Nephron (organoid): ENCODE measurements around the gene AXDND1.
A peak's percentile ranks its signal among the peaks of the same experiment; 100 is the strongest.

ENCODE experiments used
- H3K27ac Mint-ChIP-seq, 3 experiments: 2 replicates each; pipeline ENCODE4 v1.8.0; 2020; ENCODE audit warnings: mixed read lengths in 3 of 3, mild to moderate bottlenecking in 2 of 3, moderate library complexity in 1 of 3
- H3K27me3 Mint-ChIP-seq: 2 replicates; pipeline ENCODE4 v1.8.0; 2021; ENCODE audit warnings: low read depth, mild to moderate bottlenecking, moderate library complexity, mixed read lengths
- H3K36me3 Mint-ChIP-seq: 2 replicates; pipeline ENCODE4 v1.8.0; 2020; ENCODE audit warnings: low read depth, mixed read lengths
- H3K4me1 Mint-ChIP-seq: 2 replicates; pipeline ENCODE4 v1.8.0; 2020; ENCODE audit warnings: mixed read lengths
- H3K4me3 Mint-ChIP-seq, 3 experiments: 2 replicates each; pipeline ENCODE4 v1.8.0; 2020; ENCODE audit warnings: mild to moderate bottlenecking in 3 of 3, mixed read lengths in 3 of 3, moderate library complexity in 2 of 3
- H3K9me3 Mint-ChIP-seq: 2 replicates; pipeline ENCODE4 v1.8.0; 2020; ENCODE audit warnings: mixed read lengths
- TF ChIP-seq, protein P1 (sequence below), 3 experiments: fragments of 200-600 bp; sonication (generic); IDR thresholded peaks; one replicate each; pipeline ENCODE4 v1.5.0; 2021; ENCODE audit warnings: antibody characterized with exemption in 3 of 3; ENCODE audit not compliant: unreplicated experiment in 3 of 3

Gene AXDND1, protein sequence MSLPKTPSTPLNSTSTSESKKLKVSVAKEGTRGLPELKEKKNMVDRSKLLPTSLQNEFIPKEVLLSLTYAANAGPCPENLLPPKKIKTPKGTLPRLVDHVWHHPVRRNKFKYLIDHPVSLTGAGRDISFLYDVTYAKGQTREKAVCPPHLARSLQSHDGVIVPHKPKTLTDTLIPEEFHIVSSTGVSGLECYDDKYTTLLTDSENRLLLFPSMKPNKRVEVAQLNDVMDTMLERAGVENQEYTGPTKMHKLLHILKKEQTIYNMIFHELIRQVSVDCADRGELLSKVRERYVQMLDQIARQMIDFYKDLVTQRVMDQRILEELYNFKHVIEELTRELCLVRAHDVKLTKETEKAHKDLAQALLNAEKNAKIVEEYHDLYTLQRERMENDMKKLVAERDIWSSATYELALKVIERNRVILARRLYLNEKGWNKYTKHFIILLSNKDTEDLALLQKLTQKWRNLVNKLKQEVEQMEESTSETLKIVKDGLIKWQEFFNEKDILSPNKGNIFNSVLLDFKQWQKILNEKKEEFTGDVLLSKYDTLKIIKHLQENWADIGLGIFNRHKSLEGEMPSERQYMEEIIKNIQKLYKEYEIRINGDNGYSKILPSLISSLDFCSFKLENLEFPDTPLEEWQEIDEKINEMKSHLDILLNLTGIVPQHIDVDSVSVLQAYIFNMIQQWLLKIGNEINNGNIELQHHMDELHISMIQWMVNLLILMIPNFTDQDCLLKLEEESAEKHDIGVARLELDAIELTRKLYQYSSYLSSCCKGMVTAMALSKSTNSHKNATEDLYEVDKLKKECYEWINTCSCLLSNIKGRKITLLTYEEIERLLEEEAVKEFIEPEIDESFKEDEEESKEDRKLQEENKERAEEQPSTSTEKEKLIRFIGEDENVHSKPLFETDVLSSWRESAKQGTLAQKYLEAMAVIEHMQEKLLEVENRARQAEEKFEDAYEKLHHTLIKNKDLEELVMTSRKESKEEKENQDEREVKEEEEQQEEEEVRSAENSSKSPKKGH

DNA sequence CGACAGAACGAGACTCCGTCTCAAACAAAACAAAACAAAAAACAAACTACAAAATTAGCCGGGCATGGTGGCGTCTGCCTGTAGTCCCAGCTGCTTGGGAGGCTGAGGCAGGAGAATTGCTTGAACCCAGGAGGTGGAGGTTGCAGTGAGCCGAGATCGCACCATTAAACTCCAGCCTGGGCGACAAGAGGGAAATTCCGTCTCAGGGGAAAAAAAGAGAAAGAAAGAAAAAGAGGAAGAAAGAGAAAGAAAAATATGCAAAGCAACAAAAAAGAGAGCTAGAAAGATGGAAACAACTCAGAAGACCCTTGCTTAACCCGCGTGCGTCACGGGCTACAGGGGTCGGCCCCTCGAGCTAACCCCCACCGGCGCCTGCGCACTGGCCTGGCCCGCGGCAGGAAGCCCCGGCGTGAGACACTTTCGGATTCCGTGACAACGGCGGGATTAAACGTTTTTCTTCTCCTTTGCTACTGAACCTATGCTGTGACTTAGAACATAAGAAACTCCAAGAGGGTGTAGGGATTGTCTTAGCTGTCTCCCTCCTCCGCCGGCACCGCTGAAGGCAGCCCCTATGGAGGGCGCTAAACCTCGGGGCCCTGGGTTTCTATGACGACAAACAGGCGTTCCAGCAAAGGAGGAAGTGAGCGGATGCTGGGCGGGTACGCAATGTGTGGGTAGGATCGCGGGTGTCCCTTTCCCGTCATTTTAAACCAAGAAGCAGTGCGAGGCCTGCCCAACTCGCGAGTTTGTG, at the start of gene AXDND1:
Gene AXDND1, plus strand, starts transcription at position 630 of the 751 bp plus-strand sequence. CDS start 539 bp downstream, outside the sequence.
- Mint-ChIP-seq H3K27ac (peak within 1 kb of the TSS; percentile 99 to 100 (median 99)), H3K9me3 (no peaks in the 10 kb centered on the region), H3K4me3 (peak within 1 kb of the TSS; percentile 88 to 95 (median 92)), H3K36me3 (no peaks in the 10 kb centered on the region), H3K4me1 (peaks cover 7% of the 10 kb centered on the region), H3K27me3 (no peaks in the 10 kb centered on the region)
- TF ChIP-seq, protein P1, sequence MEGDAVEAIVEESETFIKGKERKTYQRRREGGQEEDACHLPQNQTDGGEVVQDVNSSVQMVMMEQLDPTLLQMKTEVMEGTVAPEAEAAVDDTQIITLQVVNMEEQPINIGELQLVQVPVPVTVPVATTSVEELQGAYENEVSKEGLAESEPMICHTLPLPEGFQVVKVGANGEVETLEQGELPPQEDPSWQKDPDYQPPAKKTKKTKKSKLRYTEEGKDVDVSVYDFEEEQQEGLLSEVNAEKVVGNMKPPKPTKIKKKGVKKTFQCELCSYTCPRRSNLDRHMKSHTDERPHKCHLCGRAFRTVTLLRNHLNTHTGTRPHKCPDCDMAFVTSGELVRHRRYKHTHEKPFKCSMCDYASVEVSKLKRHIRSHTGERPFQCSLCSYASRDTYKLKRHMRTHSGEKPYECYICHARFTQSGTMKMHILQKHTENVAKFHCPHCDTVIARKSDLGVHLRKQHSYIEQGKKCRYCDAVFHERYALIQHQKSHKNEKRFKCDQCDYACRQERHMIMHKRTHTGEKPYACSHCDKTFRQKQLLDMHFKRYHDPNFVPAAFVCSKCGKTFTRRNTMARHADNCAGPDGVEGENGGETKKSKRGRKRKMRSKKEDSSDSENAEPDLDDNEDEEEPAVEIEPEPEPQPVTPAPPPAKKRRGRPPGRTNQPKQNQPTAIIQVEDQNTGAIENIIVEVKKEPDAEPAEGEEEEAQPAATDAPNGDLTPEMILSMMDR (IDR thresholded peaks at IDR 0.05; ENCODE audit: unreplicated experiment in 3 of 3) = no peak

DNA sequence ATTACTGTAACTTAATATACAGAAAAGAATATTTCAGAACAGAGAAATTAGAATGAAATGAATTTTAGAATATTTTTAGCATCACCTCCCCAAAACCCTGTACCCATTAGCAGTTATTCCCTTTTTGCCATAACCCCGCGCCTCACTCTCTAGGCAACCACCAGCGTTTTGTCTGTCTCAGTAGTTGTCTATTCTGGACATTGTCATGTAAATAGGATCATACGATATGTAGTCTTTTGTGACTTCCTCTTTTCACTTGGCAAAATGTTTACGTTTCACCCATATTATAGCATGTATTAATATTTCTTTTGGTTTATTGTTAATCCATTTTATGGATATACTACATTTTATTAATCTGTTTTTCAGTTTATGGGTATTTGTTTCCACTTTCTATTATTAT, 47.3 kb upstream of the AXDND1 start:
- Mint-ChIP-seq H3K9me3 (peaks cover 4% of the 10 kb centered on the region), H3K36me3 (peaks cover 46% of the 10 kb centered on the region), H3K27ac (no peak overlapping the region), H3K4me3 (no peak overlapping the region), H3K27me3 (no peaks in the 10 kb centered on the region), H3K4me1 (no peaks in the 10 kb centered on the region)
- TF ChIP-seq, protein P1 (IDR thresholded peaks at IDR 0.05; ENCODE audit: unreplicated experiment in 3 of 3) = no peak

DNA sequence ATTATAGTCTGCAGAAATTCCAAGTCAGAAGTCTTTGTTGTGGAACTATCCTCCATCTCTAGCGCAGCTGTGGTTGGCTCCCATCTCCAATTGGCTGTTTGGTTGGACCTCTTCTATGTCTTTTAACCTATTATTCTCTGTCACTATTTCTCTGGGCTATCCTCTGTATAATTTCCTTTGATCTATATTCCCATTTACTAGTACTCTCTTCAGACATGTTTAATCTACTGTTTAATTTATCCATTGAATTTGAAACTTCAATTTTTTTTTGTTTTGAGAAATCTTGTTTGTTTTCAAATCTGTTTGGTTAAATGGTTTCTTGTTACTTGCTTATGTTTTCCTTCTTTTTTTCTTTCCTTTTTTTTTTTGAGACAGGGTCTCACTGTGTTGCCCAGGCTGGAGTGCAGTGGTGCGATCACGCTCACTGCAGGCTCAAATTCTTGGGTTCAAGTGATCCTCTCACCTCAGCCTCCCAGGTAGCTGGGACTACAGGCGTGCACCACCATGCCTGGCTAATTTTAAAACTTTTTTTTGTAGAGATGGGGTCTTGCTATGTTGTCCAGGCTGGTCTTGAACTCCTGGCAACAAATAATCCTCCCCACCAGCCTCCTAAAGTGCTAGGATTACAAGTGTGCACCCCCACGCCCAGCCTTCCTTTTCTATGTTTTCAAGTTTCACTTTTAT, 44.1 kb upstream of the AXDND1 start:
- Mint-ChIP-seq H3K27ac (no peak overlapping the region), H3K4me3 (no peak overlapping the region), H3K27me3 (no peaks in the 10 kb centered on the region), H3K9me3 (peaks cover 4% of the 10 kb centered on the region), H3K4me1 (no peaks in the 10 kb centered on the region), H3K36me3 (peaks cover 54% of the 10 kb centered on the region)
- TF ChIP-seq, protein P1 (IDR thresholded peaks at IDR 0.05; ENCODE audit: unreplicated experiment in 3 of 3) = no peak

DNA sequence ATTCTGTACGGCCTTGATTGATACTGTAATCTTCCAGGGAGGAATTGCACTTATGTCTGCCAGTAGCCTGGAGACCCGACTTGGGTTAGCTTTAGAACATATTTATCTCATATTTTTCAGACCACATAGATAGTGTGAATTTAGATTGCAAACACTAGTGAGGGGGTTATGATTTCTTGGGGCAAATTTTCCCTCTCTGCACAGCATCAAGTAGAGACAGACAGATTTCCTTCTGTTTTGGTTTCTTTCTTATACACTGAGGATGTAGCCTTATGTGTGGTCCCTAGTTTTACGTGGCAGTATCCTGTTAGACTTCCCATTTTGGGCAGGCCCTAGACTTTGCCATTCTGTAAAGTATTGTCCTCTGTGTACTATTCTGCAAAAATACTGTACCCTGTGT, 43.2 kb upstream of the AXDND1 start:
- Mint-ChIP-seq H3K27ac (no peak overlapping the region), H3K4me3 (no peak overlapping the region), H3K36me3 (peaks cover 61% of the 10 kb centered on the region), H3K4me1 (no peaks in the 10 kb centered on the region), H3K9me3 (peaks cover 4% of the 10 kb centered on the region), H3K27me3 (no peaks in the 10 kb centered on the region)
- TF ChIP-seq, protein P1 (IDR thresholded peaks at IDR 0.05; ENCODE audit: unreplicated experiment in 3 of 3) = no peak

DNA sequence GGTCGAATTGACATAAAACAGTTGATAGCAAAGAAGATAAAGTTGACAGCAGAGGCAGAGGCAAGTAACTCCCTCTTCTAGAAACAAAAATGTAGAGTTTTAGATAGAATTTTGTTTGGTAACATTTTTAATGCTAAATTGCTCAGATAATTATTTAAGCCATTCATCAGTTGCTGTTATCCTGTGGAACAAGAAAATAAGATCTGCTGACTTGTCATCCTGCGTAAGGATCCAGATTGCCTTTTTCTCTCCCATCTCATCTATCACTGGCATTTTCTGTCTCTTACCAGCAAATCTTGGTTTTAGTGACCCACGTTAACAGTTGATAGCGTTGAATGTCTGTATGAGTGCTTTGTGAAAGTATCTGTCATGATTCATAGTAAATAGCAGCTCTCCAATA, 42.3 kb upstream of the AXDND1 start:
- TF ChIP-seq, protein P1 (IDR thresholded peaks at IDR 0.05; ENCODE audit: unreplicated experiment in 3 of 3) = no peak
- Mint-ChIP-seq H3K27ac (no peak overlapping the region), H3K9me3 (peaks cover 4% of the 10 kb centered on the region), H3K27me3 (no peaks in the 10 kb centered on the region), H3K4me3 (no peak overlapping the region), H3K4me1 (no peaks in the 10 kb centered on the region), H3K36me3 (peaks cover 64% of the 10 kb centered on the region)
